Ovary (tissue), 3 donors: Measurements from ENCODE around the gene NPFFR1.

ENCODE experiments used
- EP300 ChIP-seq: sonication (generic); formaldehyde crosslinking; IDR thresholded peaks from one replicate; pipeline ENCODE4 v1.6.1; 2017; ENCODE audit warnings: antibody characterized with exemption
- TF ChIP-seq, protein P1 (sequence below), 3 donors: fragments of 450-650 bp in 2 of 3; fragments of 200-600 bp in 1 of 3; IDR thresholded peaks; one replicate each; pipeline versions ENCODE4 v1.5.1 to v1.8.0; 2016 to 2022; ENCODE audit warnings: antibody characterized with exemption in 3 of 3, mild to moderate bottlenecking in 1 of 3
- donor health status: DM: no; HTN: no; CAD: no.

DNA sequence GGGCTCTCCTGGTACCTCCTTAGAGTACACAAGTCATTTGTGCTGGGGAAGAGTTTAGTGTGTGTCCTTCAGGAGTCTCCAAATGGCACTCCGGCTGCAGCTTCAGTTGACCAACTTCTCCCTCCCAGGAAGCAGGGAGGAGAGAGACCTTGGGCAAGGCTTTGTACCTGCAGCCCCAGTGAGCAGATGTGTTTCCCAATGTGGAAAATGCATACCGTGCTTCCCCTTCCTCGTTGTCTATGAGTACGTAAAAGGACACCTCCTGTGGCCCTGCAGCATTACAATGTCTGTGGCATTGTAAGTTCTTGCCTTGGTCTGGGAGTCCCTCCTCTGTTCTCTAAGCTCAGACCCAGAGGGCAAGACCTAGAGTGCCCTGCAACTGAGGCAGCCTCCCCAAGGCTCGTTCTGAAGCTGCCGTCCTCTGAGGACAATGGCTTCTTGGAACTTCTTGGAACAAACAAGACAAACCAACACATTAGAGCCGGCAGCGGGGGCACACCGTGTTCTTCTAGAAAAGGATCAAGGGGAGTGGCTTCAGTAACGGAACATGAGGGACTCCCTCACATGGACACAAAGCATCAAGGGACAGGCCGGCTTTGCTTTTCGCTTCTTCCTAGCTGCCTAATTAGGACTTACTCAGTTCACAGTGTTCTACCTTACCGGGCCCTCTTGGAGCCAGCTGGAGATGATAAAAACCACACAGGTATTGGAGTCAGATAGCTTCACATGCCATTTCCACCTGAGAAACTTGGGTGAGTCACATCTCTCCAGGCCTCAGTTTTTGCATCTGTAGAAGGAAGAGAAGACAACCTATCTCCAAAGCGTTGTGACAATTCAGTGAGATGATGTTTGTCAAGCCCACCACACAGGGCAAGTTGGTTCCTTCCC lies 29.7 kb downstream of the NPFFR1 start:
- TF ChIP-seq, protein P1, sequence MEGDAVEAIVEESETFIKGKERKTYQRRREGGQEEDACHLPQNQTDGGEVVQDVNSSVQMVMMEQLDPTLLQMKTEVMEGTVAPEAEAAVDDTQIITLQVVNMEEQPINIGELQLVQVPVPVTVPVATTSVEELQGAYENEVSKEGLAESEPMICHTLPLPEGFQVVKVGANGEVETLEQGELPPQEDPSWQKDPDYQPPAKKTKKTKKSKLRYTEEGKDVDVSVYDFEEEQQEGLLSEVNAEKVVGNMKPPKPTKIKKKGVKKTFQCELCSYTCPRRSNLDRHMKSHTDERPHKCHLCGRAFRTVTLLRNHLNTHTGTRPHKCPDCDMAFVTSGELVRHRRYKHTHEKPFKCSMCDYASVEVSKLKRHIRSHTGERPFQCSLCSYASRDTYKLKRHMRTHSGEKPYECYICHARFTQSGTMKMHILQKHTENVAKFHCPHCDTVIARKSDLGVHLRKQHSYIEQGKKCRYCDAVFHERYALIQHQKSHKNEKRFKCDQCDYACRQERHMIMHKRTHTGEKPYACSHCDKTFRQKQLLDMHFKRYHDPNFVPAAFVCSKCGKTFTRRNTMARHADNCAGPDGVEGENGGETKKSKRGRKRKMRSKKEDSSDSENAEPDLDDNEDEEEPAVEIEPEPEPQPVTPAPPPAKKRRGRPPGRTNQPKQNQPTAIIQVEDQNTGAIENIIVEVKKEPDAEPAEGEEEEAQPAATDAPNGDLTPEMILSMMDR (IDR thresholded peaks at IDR 0.05), result no peak
- TF ChIP-seq EP300, result no peak
